Right lobe of liver (tissue), 4 donors: ENCODE measurements around the gene HIRA.
A peak's percentile ranks its signal among the peaks of the same experiment; 100 is the strongest.

Experiments used
- POLR2A ChIP-seq: fragments of 450-650 bp; IDR thresholded peaks from one replicate; pipeline ENCODE4 v1.6.1; 2017; ENCODE audit warnings: antibody characterized with exemption, mild to moderate bottlenecking
- TF ChIP-seq, protein P1 (sequence below), 4 donors: fragments of 200-600 bp in 3 of 4; fragments of 450-650 bp in 1 of 4; IDR thresholded peaks; one replicate each; pipeline versions ENCODE4 v1.5.1 to v1.8.0; 2016 to 2022; ENCODE audit warnings: antibody characterized with exemption in 4 of 4, mild to moderate bottlenecking in 2 of 4
- donor health status: DM: no; HTN: no; CAD: no.
- donor health status: DM: no; HTN: no; CAD: no.
- donor health status: DM: no; HTN: yes; CAD: no.

DNA sequence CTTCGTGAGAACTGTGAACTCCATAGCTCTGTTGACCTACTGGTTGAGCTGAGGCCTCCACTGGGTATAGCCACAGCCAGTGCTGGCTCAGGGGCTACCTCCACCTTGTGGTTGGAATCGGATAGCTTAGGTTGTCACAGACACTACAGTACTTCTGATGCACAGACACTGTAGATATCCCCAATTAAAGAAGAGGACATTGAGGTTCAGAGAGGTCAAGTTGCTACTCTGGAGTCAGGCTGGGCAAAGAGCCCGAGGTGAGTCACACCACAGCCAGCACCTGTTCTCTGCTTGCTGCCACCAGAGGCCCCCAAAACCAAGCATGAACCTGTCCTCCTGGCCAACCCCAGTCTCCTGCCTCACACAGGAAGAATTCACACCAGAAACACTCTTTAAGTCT, 42.0 kb upstream of the HIRA start:
- TF ChIP-seq, protein P1, sequence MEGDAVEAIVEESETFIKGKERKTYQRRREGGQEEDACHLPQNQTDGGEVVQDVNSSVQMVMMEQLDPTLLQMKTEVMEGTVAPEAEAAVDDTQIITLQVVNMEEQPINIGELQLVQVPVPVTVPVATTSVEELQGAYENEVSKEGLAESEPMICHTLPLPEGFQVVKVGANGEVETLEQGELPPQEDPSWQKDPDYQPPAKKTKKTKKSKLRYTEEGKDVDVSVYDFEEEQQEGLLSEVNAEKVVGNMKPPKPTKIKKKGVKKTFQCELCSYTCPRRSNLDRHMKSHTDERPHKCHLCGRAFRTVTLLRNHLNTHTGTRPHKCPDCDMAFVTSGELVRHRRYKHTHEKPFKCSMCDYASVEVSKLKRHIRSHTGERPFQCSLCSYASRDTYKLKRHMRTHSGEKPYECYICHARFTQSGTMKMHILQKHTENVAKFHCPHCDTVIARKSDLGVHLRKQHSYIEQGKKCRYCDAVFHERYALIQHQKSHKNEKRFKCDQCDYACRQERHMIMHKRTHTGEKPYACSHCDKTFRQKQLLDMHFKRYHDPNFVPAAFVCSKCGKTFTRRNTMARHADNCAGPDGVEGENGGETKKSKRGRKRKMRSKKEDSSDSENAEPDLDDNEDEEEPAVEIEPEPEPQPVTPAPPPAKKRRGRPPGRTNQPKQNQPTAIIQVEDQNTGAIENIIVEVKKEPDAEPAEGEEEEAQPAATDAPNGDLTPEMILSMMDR (IDR thresholded peaks at IDR 0.05) = peak in 1 of 4 donors; percentile 6
- TF ChIP-seq POLR2A = no peak
